GM10266 (cell line): ENCODE measurements around the gene MYO9A.

Experiments
- DNase-seq: peaks from one replicate; pipeline ENCODE4 v3.0.0; 2012; ENCODE audit errors: extremely low spot score
- CTCF ChIP-seq: IDR thresholded peaks from 2 replicates; pipeline ENCODE4 v1.5.1; 2012; ENCODE audit warnings: mild to moderate bottlenecking, low read depth; ENCODE audit not compliant: control insufficient read depth, insufficient read depth; ENCODE audit errors: missing control alignments

MYO9A gene

DNA sequence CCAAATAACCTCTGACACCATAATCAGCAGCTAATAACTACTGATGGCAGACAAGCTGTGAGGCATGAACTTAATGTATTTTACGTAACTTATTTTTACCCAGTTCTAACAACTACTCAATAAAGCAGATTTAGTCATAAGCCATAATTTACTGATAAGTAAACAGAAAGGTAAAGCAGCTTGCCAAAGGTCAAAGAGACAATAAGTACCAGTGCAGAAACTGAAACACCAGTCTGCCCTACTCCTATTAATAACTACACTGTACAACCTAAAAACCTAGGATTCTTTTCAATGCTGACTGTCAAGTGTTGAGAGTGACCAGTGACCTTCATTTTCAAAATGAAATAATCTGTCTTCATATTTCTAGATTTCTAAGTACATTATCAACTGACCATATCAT is 155.4 kb downstream of the MYO9A start:
- DNase-seq: no peak
- no peak for TF ChIP-seq CTCF

DNA sequence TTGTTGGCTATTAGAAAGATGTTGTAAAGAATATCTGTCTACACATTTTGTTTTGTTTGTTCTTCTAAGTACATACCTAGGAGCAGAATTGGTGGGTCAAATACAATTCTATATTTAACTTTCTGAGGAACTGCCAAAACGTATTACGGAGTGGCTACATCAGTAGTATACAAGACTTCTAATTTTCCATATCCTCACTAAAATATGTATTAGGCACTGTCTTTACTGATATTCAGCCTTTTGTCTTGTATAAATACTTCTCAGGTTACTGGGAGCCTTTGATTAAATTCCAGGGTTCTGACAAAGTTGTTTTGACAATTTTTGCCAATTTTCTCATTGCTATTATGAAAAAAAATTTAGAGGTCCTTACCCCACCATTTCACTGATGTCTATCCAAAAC is 160.9 kb downstream of the MYO9A start:
- TF ChIP-seq CTCF: no peak
- no peak for DNase-seq

GRCh38 chr15:71951134-71951533 is 166.8 kb downstream of the MYO9A start:
- no peak for DNase-seq
- TF ChIP-seq CTCF: no peak

DNA sequence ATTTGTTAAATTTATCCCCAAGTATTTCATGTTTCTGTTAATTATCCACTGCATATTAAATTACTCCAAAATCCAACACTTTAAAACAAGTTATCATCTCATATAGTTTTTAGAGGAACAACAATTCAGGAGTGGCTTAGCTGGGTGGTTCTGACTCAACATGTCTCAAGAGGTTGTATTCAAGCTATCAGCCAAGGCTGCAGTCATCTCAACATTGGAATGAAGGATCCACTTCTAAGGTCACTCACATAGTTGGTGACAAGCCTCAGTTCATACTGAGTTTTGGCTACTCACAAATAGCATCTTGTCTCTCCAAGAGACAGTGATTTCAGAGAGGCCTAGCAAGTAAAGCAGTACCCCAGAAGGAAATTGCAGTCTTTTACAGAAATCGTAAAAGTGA is 172.9 kb downstream of the MYO9A start:
- no peak for TF ChIP-seq CTCF
- DNase-seq: no peak

DNA sequence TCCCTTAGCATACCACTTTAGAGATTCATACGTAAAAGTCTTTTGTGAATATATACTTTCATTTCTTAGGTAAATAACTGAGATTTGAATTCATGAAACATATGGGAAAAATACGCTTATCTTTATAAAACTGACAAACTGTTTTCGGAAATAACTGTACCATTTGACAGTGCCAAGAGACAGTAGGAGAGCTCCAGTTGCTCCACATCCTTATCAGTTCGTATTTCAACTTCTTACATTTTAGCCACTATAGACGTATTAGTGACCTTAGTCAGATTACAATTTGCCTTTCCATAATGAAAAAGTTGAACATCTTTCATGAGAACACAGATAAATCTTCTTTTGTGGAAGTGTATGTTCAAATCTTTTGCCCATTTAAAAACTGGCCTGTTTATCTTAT is 174.1 kb downstream of the MYO9A start:
- no peak for TF ChIP-seq CTCF
- no peak for DNase-seq

DNA sequence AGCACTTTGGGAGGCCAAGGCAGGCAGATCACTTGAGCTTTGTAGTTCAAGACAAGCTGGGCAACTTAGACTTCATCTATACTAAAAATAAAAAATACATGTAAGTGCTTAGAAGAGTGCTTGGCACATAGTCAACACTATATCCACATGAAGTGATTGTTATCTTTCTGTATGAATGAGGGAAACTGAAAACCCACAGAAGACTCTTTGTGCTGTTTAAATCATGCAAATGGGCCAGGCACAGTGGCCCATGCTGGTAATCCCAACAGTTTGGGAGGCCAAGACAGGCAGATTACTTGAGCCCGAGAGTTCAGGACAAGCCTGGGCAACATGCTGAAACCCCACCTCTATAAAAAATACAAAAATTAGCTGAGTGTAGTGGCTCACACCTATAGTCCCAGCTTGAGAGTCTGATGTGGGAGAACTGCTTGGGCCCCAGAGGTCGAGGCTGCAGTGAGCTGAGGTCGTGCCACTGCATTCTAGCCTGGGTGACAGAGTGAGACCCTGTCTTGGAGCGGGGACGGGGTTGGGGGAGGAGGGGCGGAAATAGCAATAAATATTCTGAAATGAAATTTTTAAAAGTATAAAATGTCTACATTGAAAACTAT is 177.9 kb downstream of the MYO9A start:
- TF ChIP-seq CTCF: no peak
- DNase-seq: no peak

DNA sequence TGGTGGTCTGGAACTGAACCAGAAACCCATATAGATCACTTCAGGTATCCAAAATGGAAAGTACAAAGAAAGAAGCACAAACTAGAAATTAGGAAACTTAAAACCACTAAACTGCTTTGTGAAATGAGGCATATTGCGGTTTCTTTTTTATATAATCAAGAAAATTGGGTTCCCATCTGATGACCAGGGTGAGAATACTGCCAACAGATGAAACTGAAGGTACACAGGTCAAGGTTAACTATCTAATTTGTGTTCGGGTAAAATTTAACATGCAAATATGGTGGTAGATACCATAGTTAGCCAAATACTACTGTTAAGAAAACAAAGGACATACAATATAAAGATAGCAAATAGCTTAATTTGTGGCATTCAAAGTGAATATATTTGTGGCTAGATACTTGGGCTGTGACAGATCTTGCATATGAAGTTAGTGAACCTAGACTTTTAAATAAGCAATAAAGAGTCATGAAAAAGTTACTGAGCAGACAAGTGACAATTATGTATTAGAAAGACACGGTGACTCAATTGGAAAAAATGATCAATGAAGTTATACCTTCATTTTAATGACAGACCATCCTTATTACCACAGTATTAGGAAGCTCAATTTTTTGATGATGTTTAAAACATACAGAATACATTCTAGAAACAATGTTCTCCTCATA is 180.2 kb downstream of the MYO9A start:
- TF ChIP-seq CTCF: no peak
- DNase-seq: no peak
